ENCODE results near the gene FTCDNL1. TPM values are rescaled to one million over a fixed set of nuclear protein-coding genes. Genes with fewer than 3 reads are reported as not detected.

Gene FTCDNL1
- total RNA-seq, 1 donor from 2014 or later, result 6.7 TPM

DNA sequence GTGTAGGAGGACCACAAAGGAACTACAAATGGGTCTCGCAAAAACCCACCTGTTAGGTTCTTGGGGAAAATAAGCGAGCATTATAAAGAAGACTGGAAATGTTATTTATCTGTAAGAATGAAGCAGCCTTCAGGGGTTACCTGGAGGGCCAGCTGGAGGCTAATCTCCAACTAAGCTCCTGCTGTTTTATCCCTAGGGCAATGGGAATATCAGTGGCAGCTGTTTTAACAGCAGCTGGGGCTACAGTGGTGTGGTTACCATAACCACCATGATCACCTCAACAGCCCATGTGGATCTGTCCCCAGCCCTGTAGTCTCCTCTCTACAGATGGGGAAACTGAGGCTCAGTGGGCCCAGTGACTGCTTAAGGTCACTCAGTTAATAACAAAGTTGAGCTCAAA, 108.1 kb downstream of the FTCDNL1 start:
- no peak for DNase-seq

DNA sequence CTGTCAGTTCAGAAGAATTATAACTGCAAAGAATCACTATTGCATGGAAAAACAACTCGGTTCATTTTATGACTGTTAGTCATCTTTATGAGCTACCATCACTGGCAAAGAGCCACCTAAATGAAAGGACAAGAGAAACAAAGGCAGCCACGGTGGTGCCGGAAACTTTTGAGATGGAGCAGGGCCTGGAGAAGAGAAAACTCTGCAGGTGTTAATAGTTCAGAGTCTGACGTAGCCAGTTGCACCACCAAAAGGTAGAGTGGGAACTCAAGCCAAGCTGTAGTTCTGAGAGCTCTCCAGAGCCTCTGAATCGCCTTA, 110.9 kb downstream of the FTCDNL1 start:
- no peak for DNase-seq

DNA sequence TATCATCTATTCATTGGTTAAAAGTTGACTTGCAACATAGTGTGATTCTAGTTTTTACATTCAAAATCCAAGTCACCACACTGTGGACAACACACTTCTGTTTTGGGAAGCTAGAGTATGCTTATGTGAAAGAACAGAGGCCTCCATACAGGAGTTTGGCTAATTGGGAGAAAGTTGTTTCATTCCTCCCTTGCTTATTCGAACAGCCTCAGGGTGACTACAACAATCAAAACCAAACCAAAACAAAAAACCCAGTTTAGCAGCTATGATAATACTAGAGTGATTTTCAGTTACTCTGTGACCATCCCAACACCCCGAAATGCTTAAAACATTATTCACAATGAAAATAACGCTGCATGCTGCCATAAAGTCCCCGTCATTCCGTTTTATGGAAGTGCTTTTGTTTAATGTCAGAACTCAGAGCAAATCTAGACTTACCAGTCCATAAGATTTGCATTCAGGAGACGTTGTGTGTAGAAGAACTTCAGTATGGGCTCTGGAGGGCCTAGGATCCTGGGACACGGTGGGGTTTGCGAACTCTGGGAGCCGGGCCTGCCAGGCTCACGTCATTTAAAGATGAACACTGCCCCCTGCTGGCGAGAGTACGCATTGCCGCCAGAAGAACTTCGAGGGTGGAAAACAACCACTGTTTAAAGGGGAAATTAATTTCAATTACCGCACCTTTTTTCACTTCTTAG, 111.4 kb downstream of the FTCDNL1 start:
- peak; percentile 89 for DNase-seq

DNA sequence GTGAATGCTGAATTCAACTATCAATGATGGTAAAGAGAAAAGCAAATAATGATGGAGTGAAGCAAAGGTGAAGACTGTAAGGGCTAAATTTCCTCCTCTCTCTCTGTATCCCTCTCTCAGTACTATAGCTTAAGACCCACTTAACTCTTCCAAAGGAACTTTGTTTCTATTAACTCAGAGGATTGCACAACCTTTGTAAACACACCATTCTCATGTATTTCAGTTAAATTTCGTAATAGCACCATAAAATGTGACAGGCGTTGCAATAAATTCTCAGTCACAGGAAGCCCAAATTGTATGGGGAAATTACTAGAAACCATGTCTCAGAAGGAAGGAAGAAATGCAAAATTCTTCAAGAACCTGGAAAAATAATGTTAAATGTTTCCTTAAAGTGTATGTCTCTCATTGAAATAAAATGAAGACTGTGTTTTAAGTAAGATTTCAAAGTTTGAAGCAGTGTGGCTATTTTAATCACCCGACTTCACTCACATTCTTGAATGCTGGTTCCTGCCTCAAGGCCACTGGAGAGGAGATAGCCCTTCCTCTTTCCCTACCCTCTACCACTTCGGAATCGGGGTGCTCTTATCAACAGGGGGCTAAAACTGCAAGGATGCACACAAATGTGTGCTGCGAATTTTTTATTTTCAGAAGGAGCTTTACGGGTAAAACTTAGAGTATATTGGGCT, 112.1 kb downstream of the FTCDNL1 start:
- DNase-seq, result no peak

DNA sequence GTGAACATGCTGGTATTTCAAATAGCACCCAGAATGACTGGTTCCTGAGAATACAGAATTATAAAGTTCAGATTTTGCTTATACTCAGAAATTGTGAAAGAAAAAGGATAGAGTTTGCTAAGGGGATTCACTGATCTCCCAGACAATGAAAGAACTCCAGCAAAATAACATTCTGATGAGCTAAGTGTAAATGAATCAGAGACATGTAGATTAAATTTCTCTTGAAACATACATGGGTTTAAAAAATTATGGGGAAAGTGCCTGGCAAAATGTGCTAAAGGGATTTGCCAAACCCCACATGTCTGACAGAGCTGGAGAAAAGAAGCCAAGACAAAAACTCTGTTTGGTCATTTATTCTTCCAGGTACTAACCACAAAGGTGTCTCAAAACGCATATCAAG, 116.3 kb downstream of the FTCDNL1 start:
- peak; percentile 31 for DNase-seq

DNA sequence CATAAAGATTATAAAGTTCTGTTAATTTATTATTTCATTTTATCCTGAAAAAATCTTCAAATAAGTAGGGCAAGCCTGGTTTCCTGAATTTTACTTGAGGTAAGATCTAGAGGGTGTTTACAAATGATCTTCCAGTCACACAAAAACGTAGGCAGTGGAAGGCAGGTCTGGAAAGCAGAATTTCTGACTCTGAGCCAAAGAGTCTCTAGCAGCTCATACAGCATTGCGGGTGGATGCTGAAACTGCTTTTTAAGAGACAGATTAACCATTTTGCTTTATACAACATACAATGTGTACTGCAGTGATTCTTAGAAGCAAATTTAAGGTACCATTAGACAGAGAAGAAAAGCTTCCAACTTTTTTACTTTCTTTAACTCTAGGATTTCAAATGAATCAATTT, 117.0 kb downstream of the FTCDNL1 start:
- DNase-seq, result no peak

DNA sequence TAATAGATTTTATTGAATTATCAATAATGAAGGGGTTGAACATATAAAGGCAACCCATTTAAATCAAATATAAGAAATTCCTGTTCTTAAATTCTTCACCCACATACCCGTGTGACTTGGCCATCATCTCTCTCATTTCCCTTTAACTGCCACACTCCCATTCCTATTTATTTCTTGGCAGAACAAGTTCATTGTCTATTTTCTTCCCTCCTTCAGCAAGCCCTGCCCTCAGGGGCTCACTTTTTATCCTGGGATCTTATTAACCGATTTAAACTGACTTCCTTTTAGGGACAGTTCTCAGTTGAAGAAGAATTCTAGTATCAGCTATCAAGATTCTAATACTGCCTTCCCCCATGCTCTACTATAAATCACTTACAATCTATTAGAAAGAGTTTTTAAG, 123.2 kb downstream of the FTCDNL1 start:
- no peak for DNase-seq

DNA sequence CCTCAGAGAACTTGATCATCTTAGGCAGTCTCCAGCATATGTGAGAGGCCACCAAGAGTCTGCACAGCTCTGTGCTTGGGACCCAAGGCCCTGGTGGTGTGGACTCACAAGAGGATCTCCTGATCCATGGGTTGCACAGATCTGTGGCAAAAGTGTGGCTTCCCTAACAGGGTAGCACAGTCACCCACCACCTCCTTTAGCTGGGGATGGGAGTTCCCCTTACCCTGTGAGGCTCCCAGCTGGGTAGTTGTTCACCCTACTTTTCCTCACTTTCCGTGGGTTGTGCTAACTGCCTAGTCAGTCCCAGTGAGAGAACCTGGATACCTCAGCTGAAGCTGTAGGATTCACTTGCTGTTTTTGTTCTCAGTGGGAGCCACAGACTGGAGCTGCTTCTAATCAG, 123.7 kb downstream of the FTCDNL1 start:
- DNase-seq, result no peak

DNA sequence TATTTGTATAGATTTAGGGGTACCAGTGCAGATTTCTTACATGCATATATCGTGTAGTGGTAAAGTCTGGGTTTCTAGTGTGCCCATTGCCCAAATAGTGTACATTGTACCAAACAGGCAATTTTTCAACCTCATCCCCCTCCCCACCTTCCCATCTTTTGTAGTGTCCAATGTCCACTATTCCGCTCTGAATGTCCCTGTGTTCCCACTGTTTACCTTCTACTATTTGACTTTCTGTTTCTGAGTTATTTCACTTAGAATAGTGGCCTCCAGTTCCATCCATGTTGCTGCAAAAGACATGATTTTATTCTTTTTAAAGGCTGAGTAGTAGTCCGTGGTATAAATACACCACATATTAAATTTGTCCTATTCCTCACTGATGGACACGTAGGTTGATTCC, 132.9 kb downstream of the FTCDNL1 start:
- DNase-seq, result no peak

DNA sequence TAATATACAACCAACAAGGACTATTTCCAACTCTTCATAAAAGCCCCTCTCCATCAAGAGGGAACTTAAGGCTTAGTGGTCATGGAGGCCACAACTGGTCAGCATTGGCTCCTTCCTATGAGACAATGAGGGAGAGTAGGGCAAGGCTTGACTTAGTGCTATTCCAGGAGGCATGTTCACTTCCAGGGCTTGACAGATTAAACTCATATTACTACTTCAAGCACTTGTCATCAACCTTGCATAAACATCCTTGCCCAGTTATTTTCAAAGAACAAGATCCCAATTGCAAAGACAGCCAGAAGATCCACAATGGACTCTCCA, 133.4 kb downstream of the FTCDNL1 start:
- no peak for DNase-seq

DNA sequence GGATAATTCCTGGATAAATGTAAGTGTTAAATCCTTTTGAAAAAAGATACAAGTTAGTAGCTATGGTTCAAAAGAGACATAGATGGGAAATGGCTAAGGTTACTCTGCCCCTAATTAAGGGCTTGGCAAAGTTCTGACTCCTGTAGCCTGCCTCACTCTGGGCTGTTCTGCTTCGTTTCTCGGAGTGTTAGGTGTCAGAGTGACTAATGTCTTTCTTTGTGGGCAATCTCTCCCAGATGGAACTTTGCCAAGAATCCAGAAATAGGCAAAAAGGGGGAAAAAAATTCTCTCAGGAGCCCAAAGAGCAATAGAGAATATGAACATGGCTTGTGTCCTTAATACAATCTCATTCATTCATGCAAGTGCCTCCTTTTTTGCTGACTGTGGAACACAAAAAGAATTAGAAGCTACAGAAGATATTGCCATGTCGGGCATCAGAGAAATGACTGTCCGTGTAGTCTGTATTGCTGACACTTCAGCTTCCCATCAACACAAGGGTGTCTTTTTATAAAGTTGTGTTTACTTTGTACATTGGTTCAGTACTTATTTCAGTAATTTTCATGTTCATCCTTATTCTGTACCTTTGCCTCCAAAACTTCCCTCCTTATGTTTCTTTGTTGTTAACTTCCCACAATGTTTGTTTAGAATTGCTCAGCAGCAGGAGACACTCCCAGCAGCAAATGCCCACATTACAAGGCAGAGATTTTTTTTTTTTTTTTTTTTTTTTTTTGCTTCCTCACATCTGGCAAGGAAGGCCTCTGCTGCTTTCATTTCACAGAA, 134.0 kb downstream of the FTCDNL1 start:
- DNase-seq, result peak; percentile 51

DNA sequence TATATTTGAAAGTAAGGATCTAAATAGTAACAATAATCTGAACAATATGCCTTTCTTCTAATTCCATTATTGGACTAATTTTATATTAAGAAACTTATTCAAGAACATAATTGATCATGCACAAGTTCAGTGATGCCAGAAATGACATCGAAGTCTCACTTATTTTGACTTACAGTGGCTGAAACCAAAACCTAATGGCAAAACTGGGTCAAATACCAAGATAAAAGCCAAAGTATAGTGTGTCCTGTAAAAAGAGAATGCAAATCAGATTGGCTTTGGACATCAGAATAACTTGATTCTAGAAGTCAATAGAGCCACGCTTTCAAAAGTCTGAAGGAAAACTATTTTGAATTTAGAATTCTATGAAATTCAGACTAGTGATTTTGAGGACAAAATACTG, 137.2 kb downstream of the FTCDNL1 start:
- no peak for DNase-seq

DNA sequence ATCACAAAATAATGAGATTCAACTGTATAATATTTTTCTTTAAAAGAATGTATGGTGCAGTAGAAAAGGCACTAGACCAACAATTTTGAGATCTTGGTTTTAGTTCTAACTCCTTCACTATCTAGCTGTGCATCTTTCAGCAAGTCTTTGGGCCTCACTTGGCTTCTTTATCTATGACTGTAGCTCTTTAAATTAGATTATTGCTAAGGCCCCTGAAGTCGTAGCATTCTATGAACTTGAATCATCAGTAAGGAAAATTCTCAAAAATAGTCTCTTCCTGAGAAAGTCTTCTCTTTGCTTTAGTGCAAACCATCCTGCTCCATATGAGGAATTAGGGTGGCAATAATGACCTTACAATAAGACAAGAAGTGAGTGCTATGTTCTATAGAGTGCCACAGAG, 140.4 kb downstream of the FTCDNL1 start:
- DNase-seq, result no peak

Small RNAs within 50 kb of the gene (small RNA-seq; reads per million reads assigned to genes)
- not detected for gene AC108032.1 (ENCODE audit: low replicate concordance)
- not detected for gene RN7SL717P (ENCODE audit: low replicate concordance)

Other genes starting within 250 kb of the FTCDNL1 start
- gene C2orf69, start 60.1 kb upstream of the FTCDNL1 start, total RNA-seq, result 12.2 TPM
- gene TYW5, start 104.3 kb upstream of the FTCDNL1 start, total RNA-seq, result 13.0 TPM
- gene MAIP1, start 104.4 kb upstream of the FTCDNL1 start, total RNA-seq, result 39.8 TPM

Data from tongue (tissue), 3 donors.